IMR-90 (cell line): Measurements from ENCODE around the gene ITPR2. TPM values are rescaled to one million over a fixed set of nuclear protein-coding genes. Genes with fewer than 3 reads are reported as not detected.

Experiments used
- ATAC-seq: fragments of 200-7000 bp; cut with Tn5 transposase; 2 replicates; pipeline ENCODE4 v1.9.1; 2020; ENCODE audit warnings: low read depth, mild to moderate bottlenecking, moderate library complexity
- BruUV-seq: library from RNA; stranded (reverse); fragments of 400-500 nt; replicated peaks from 2 replicates; lab custom pipeline; 2021; lab: Mats Ljungman, UMichigan
- CTCF ChIA-PET: fragments of 300-600 bp; formaldehyde crosslinking; extraction: SDS; loops from one replicate; lab custom pipeline; 2021; ENCODE audit warnings: antibody characterized with exemption; lab: Yijun Ruan, JAX
- POLR2A ChIA-PET: fragments of 300-600 bp; sonication (Branson Sonifier 250); formaldehyde crosslinking; loops from one replicate; lab custom pipeline; 2022; ENCODE audit warnings: antibody characterized with exemption; ENCODE audit not compliant: unreplicated experiment; lab: Charles Lee
- DNase-seq: peaks from one replicate; pipeline ENCODE4 v3.0.0; 2013
- H2AFZ ChIP-seq: replicated peaks from 2 replicates; pipeline ENCODE3; 2013; ENCODE audit warnings: low read length, mild to moderate bottlenecking; ENCODE audit not compliant: poor library complexity
- H2AK5ac ChIP-seq: 2 replicates; pipeline ENCODE4 v1.6.1; 2013; ENCODE audit warnings: low read depth, low read length, inconsistent platforms
- H2AK9ac ChIP-seq: replicated peaks from 2 replicates; pipeline ENCODE3; 2013; ENCODE audit warnings: mild to moderate bottlenecking, low read depth, low read length, moderate library complexity; ENCODE audit not compliant: poor library complexity
- H2BK120ac ChIP-seq: 2 replicates; pipeline ENCODE4 v1.6.1; 2013; ENCODE audit warnings: low read depth, low read length, inconsistent platforms
- H2BK15ac ChIP-seq: 3 replicates; pipeline ENCODE4 v1.6.1; 2013; ENCODE audit warnings: low read depth, low read length, inconsistent platforms
- H2BK20ac ChIP-seq: 2 replicates; pipeline ENCODE4 v1.6.1; 2013; ENCODE audit warnings: low read depth, mild to moderate bottlenecking, inconsistent platforms, low read length, moderate library complexity
- H2BK5ac ChIP-seq: 2 replicates; pipeline ENCODE4 v1.6.1; 2013; ENCODE audit warnings: mild to moderate bottlenecking, low read depth, low read length, inconsistent platforms; ENCODE audit not compliant: poor library complexity, severe bottlenecking
- H3K14ac ChIP-seq: replicated peaks from 2 replicates; pipeline ENCODE4 v1.6.1; 2013; ENCODE audit warnings: low read depth, low read length, inconsistent platforms
- H3K18ac ChIP-seq: 2 replicates; pipeline ENCODE4 v1.6.1; 2013; ENCODE audit warnings: low read depth, low read length, control low read depth
- H3K23ac ChIP-seq: 2 replicates; pipeline ENCODE4 v1.6.1; 2013; ENCODE audit warnings: low read depth, low read length, inconsistent platforms
- H3K27ac ChIP-seq: 2 replicates; pipeline ENCODE4 v1.5.1; 2013; ENCODE audit warnings: mild to moderate bottlenecking, control low read depth, low read length; ENCODE audit not compliant: insufficient read depth
- H3K27me3 ChIP-seq: 2 replicates; pipeline ENCODE4 v1.6.1; 2013; ENCODE audit warnings: low read length; ENCODE audit not compliant: control insufficient read depth, insufficient read depth
- H3K36me3 ChIP-seq: 2 replicates; pipeline ENCODE4 v1.6.1; 2013; ENCODE audit warnings: low read length, mixed read lengths; ENCODE audit not compliant: control insufficient read depth, insufficient read depth
- H3K4ac ChIP-seq: 2 replicates; pipeline ENCODE4 v1.6.1; 2013; ENCODE audit warnings: low read depth, low read length, inconsistent platforms
- H3K4me1 ChIP-seq: 2 replicates; pipeline ENCODE4 v1.6.1; 2013; ENCODE audit warnings: low read length, mixed read lengths; ENCODE audit not compliant: control insufficient read depth, insufficient read depth
- H3K4me2 ChIP-seq: 2 replicates; pipeline ENCODE4 v1.6.1; 2013; ENCODE audit warnings: low read depth, mild to moderate bottlenecking, control low read depth, low read length, moderate library complexity
- H3K4me3 ChIP-seq: 2 replicates; pipeline ENCODE4 v1.5.1; 2013; ENCODE audit warnings: low read depth, mild to moderate bottlenecking, control low read depth, low read length, moderate library complexity; ENCODE audit not compliant: insufficient read depth
- H3K56ac ChIP-seq: 2 replicates; pipeline ENCODE4 v1.6.1; 2013; ENCODE audit warnings: low read length, inconsistent platforms; ENCODE audit not compliant: insufficient read depth; ENCODE audit errors: extremely low read depth
- H3K79me1 ChIP-seq, 2 experiments: 2 replicates each; pipeline ENCODE4 v1.6.1; 2013; ENCODE audit warnings: low read length in 2 of 2, inconsistent platforms in 1 of 2, low read depth in 1 of 2
- H3K9ac ChIP-seq: 2 replicates; pipeline ENCODE4 v1.6.1; 2013; ENCODE audit warnings: low read depth, low read length, control low read depth
- H3K9me1 ChIP-seq: 2 replicates; pipeline ENCODE4 v1.6.1; 2013; ENCODE audit warnings: low read length, inconsistent platforms; ENCODE audit not compliant: insufficient read depth
- H3K9me3 ChIP-seq: 2 replicates; pipeline ENCODE4 v1.6.1; 2013; ENCODE audit warnings: low read length; ENCODE audit not compliant: control insufficient read depth, insufficient read depth
- H4K20me1 ChIP-seq: 2 replicates; pipeline ENCODE4 v1.6.1; 2013; ENCODE audit warnings: low read length, inconsistent platforms; ENCODE audit not compliant: insufficient read depth
- H4K5ac ChIP-seq: 2 replicates; pipeline ENCODE4 v1.6.1; 2013; ENCODE audit warnings: mild to moderate bottlenecking, low read depth, low read length, control low read depth
- H4K8ac ChIP-seq, 2 experiments: 2 replicates each; pipeline ENCODE4 v1.6.1; 2013; ENCODE audit warnings: low read depth in 2 of 2, low read length in 2 of 2, control low read depth in 1 of 2, inconsistent platforms in 1 of 2
- H4K91ac ChIP-seq: 2 replicates; pipeline ENCODE4 v1.6.1; 2013; ENCODE audit warnings: low read depth, low read length, inconsistent platforms; ENCODE audit not compliant: insufficient read depth
- BHLHE40 ChIP-seq: fragments of 150-350 bp; IDR thresholded peaks from 2 replicates; pipeline ENCODE4 v1.6.1; 2016; ENCODE audit warnings: mild to moderate bottlenecking, low read depth, low read length
- CEBPB ChIP-seq: IDR thresholded peaks from 2 replicates; pipeline ENCODE4 v1.6.1; 2012; ENCODE audit warnings: low read depth, low read length, improper control_type of control experiment
- CHD1 ChIP-seq: IDR thresholded peaks from 2 replicates; pipeline ENCODE4 v1.6.1; 2012; ENCODE audit warnings: low read depth, low read length, improper control_type of control experiment
- CTCF ChIP-seq: conservative IDR thresholded peaks from 2 replicates; pipeline ENCODE4 v1.5.1; 2012; ENCODE audit warnings: mild to moderate bottlenecking, low read depth, low read length, improper control_type of control experiment
- ELK1 ChIP-seq: fragments of 150-350 bp; IDR thresholded peaks from 2 replicates; pipeline ENCODE4 v1.6.1; 2016; ENCODE audit warnings: low read depth, mild to moderate bottlenecking, low read length, moderate library complexity, borderline replicate concordance
- FOS ChIP-seq: fragments of 150-350 bp; IDR thresholded peaks from 2 replicates; pipeline ENCODE4 v1.6.1; 2016; ENCODE audit warnings: low read depth, low read length
- MAFK ChIP-seq: IDR thresholded peaks from 2 replicates; pipeline ENCODE4 v1.6.1; 2012; ENCODE audit warnings: low read depth, low read length, improper control_type of control experiment
- MAZ ChIP-seq: IDR thresholded peaks from 2 replicates; pipeline ENCODE4 v1.6.1; 2012; ENCODE audit warnings: low read depth, mild to moderate bottlenecking, low read length, improper control_type of control experiment, moderate library complexity, borderline replicate concordance
- MXI1 ChIP-seq: IDR thresholded peaks from 2 replicates; pipeline ENCODE4 v1.6.1; 2012; ENCODE audit warnings: low read depth, mild to moderate bottlenecking, low read length, moderate library complexity, borderline replicate concordance
- NFE2L2 ChIP-seq: fragments of 150-350 bp; IDR thresholded peaks from 2 replicates; pipeline ENCODE4 v1.6.1; 2016; ENCODE audit warnings: low read depth, mild to moderate bottlenecking, low read length
- POLR2A ChIP-seq: IDR thresholded peaks from 2 replicates; pipeline ENCODE4 v1.6.1; 2012; ENCODE audit warnings: mild to moderate bottlenecking, low read depth, low read length
- RAD21 ChIP-seq: IDR thresholded peaks from 2 replicates; pipeline ENCODE4 v1.6.1; 2012; ENCODE audit warnings: low read length, improper control_type of control experiment
- RCOR1 ChIP-seq: IDR thresholded peaks from 2 replicates; pipeline ENCODE4 v1.6.1; 2012; ENCODE audit warnings: mild to moderate bottlenecking, low read length, improper control_type of control experiment; ENCODE audit not compliant: insufficient replicate concordance
- RFX5 ChIP-seq: IDR thresholded peaks from 2 replicates; pipeline ENCODE4 v1.8.0; 2012; ENCODE audit warnings: low read depth, mild to moderate bottlenecking, low read length, moderate library complexity
- SMC3 ChIP-seq: fragments of 150-350 bp; IDR thresholded peaks from 2 replicates; pipeline ENCODE4 v1.6.1; 2016; ENCODE audit warnings: low read depth, mild to moderate bottlenecking, antibody characterized with exemption, low read length, moderate library complexity
- USF2 ChIP-seq: fragments of 150-350 bp; IDR thresholded peaks from 2 replicates; pipeline ENCODE4 v1.6.1; 2017; ENCODE audit warnings: mild to moderate bottlenecking, antibody characterized with exemption, low read length, low read depth
- WGBS, 2 experiments: methylation state at CpG; one replicate each; pipeline versions ENCODE4 v1.1.5 to v1.1.7; 2013; ENCODE audit warnings: missing lambda C conversion rate in 2 of 2; ENCODE audit not compliant: insufficient read length in 1 of 2; ENCODE audit errors: extremely low coverage in 2 of 2; 5-methylcytosine and 5-hydroxymethylcytosine counted together
- dilution Hi-C: fragments of 300-500 bp; cut with HindIII; formaldehyde crosslinking; loops from one replicate; pipeline ENCODE4 v1.14.3; 2018; ENCODE audit warnings: low sequenced_read_pairs; ENCODE audit not compliant: unreplicated experiment
- in situ Hi-C: fragments of 300-500 bp; cut with MboI; formaldehyde crosslinking; loops from 3 replicates; pipeline ENCODE4 v1.14.3; 2019; ENCODE audit warnings: low sequenced_read_pairs, inconsistent platforms, mixed read lengths
- intact Hi-C: fragments of 100-400 bp; cut with micrococcal nuclease; formaldehyde crosslinking; loops from 2 replicates; pipeline ENCODE4 v1.10.0; 2022
- polyA plus RNA-seq, 3 experiments: library from polyadenylated mRNA; depleted of rRNA; stranded (reverse); fragments of >200 nt; gene quantifications; 2 replicates each; pipeline ENCODE4 v1.2.3, GENCODE V29; 2012; ENCODE audit warnings: low replicate concordance in 1 of 3
- total RNA-seq: library from RNA; depleted of rRNA; stranded (reverse); fragments of >200 nt; gene quantifications from 2 replicates; pipeline ENCODE4 v1.2.3, GENCODE V29; 2012

Gene ITPR2
- total and polyA plus RNA-seq, 2 of the 4 experiments (the other 2 are of a cell fraction): 1.2 to 9.0 TPM

- CTCF ChIA-PET: interaction anchor here (0.9 to 1.2 kb wide), 3 partner anchors 13 to 39 kb away, joined by 3 to 8 read pairs (median 4); partner anchors contain the start of gene ITPR2
Measured at GRCh38 chr12:26845984-26846383, 13.0 kb upstream of the ITPR2 start.

More at GRCh38 chr12:26845984-26846383, 13.0 kb upstream of the ITPR2 start:
- no peak overlapping the region for H3K23ac ChIP-seq
- no peak overlapping the region for H4K8ac ChIP-seq
- no peaks in the 10 kb centered on the region for H3K9me3 ChIP-seq
- no peak overlapping the region for H2AK9ac ChIP-seq
- peak overlapping the region; percentile 35; the same call in 1 of the 2 replicates for H3K4me2 ChIP-seq
- no peak overlapping the region for H3K14ac ChIP-seq
- intact Hi-C loops (no loop called here), dilution Hi-C loops (no loop called here), in situ Hi-C loops (no loop called here)
- no peak overlapping the region for H3K4ac ChIP-seq
- H2AK5ac ChIP-seq: no peak overlapping the region
- H2BK5ac ChIP-seq: peak overlapping the region; percentile 11
- no peaks in the 10 kb centered on the region for H3K79me1 ChIP-seq
- H3K36me3 ChIP-seq: no peaks in the 10 kb centered on the region
- H2BK120ac ChIP-seq: 0 out of 2 replicates have a peak overlapping the region, but pooled peaks have one; percentile 5
- no TSS peak for BruUV-seq
- no CpG with 5 or more reads among the region's 4 CpGs for WGBS, 2 experiments
- no peak overlapping the region for H2BK15ac ChIP-seq
- peaks cover 16% of the 10 kb centered on the region for H3K4me1 ChIP-seq
- no peak overlapping the region for H3K18ac ChIP-seq
- no peak overlapping the region for H4K5ac ChIP-seq
- no peak for TF ChIP-seq RAD21
- TF ChIP-seq RFX5: no peak
- TF ChIP-seq BHLHE40: peak; percentile 25; the same call in 1 of the 2 replicates
- no peak for TF ChIP-seq SMC3
- peak; percentile 48; the same call in 1 of the 2 replicates for TF ChIP-seq MXI1
- TF ChIP-seq NFE2L2: no peak
- peak; percentile 72 for TF ChIP-seq RCOR1
- TF ChIP-seq POLR2A: no peak
- TF ChIP-seq MAFK: no peak
- TF ChIP-seq USF2: no peak
- TF ChIP-seq CTCF: no peak
- TF ChIP-seq CEBPB: peak; percentile 98
- TF ChIP-seq ELK1: no peak
- no peak for TF ChIP-seq CHD1
- 0 out of 2 replicates have a peak, but pooled peaks have one; percentile 19 for TF ChIP-seq MAZ
- TF ChIP-seq FOS: 0 out of 2 replicates have a peak, but pooled peaks have one; percentile 28
- no peak overlapping the region for H3K56ac ChIP-seq
- H3K27ac ChIP-seq: no peak overlapping the region
- no peaks in the 10 kb centered on the region for H4K20me1 ChIP-seq
- H3K9ac ChIP-seq: no peak overlapping the region
- H3K9me1 ChIP-seq: no peaks in the 10 kb centered on the region
- no peak overlapping the region for H4K91ac ChIP-seq
- no peak overlapping the region for H3K4me3 ChIP-seq
- no peak overlapping the region for H2AFZ ChIP-seq
- no peaks in the 10 kb centered on the region for H3K27me3 ChIP-seq
- H2BK20ac ChIP-seq: no peak overlapping the region
- POLR2A ChIA-PET: no interaction called here
- ATAC-seq (peak; percentile 79), DNase-seq (peak; percentile 97)
